ENCODE results near the gene TMEM89. TPM values are rescaled to one million over a fixed set of nuclear protein-coding genes. Genes with fewer than 3 reads are reported as not detected.
A peak's percentile ranks its signal among the peaks of the same experiment; 100 is the strongest.

The TMEM89 gene
- total and polyA plus RNA-seq, 2 of the 13 experiments (the other 11 are each of a cell fraction or from before 2014, with no cell fraction given), result 0.31 to 0.59 TPM

DNA sequence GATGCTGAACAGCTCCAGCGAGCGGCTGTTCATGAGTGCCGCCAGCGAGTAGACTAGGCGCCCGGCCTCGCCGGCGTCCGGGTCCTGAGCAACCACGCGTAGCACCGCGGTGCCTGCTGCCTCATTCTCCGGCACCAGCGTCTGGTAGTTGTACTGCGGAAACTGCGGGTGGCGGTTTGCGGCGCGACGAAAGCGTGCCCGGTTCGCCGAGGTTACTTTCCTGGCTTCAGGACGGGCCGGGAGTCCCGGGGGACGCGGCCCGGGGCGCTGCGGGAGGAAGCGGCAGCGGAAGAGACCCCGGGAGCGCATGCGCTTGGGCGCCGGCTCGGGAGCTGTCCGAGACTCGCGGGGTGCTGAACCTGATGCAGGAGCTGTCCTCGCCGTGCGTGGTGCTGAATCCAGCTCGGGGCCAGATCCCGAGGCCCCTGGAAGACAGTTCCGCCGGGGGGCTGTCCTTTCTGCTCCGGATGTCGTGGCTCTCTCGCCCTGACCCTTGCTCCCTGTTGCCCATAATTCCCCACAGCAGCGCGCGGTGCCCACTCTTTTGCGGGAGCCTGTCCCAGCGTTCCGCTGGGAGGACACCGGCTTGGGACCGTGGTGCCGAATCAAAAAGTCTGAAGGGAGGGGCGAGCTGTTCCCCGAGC is 40.1 kb upstream of the TMEM89 start (continued):
- TF ChIP-seq RORA (CRISPR knock-in tag; IDR thresholded peaks at IDR 0.05) (peak; percentile 98; the same call in 1 of the 2 replicates), MYC (CRISPR knock-in tag; IDR thresholded peaks at IDR 0.05; ENCODE audit: borderline replicate concordance) (peak; percentile 98), GABPB1 (CRISPR knock-in tag; IDR thresholded peaks at IDR 0.05) (peak; percentile 93), ZNF256 (CRISPR knock-in tag; conservative IDR thresholded peaks at IDR 0.05) (peak; percentile 100), ZNF326 (CRISPR knock-in tag; IDR thresholded peaks at IDR 0.05; ENCODE audit: borderline replicate concordance) (peak; percentile 99), HNRNPL (IDR thresholded peaks at IDR 0.05; ENCODE audit: low read depth, low read length) (no peak), ZFP62 (CRISPR knock-in tag; IDR thresholded peaks at IDR 0.05) (0 out of 2 replicates have a peak, but pooled peaks have one; percentile 76), ZNF235 (CRISPR knock-in tag; IDR thresholded peaks at IDR 0.05; ENCODE audit: borderline replicate concordance) (peak; percentile 100), ZNF331 (CRISPR knock-in tag; IDR thresholded peaks at IDR 0.05) (peak; percentile 100), ZNF720 (CRISPR knock-in tag; IDR thresholded peaks at IDR 0.05) (peak; percentile 99), ZNF451 (CRISPR knock-in tag; IDR thresholded peaks at IDR 0.05) (peak; percentile 100), CENPX (CRISPR knock-in tag; IDR thresholded peaks at IDR 0.05) (peak; percentile 97), SSRP1 (CRISPR knock-in tag; IDR thresholded peaks at IDR 0.05) (peak; percentile 95), ZSCAN25 (CRISPR knock-in tag; IDR thresholded peaks at IDR 0.05) (peak; percentile 98), NFE2L2 (IDR thresholded peaks at IDR 0.05; ENCODE audit: low read length) (no peak; the same call in 1 of the 2 replicates), ZNF772 (CRISPR knock-in tag; IDR thresholded peaks at IDR 0.05) (peak; percentile 100), ZNF570 (CRISPR knock-in tag; IDR thresholded peaks at IDR 0.05; ENCODE audit: borderline replicate concordance) (peak; percentile 100), ZMYM4 (CRISPR knock-in tag; IDR thresholded peaks at IDR 0.05) (peak; percentile 99), ZNF672 (CRISPR knock-in tag; IDR thresholded peaks at IDR 0.05) (peak; percentile 98), MIXL1 (CRISPR knock-in tag; IDR thresholded peaks at IDR 0.05) (peak; percentile 100), CBX1 (IDR thresholded peaks at IDR 0.05; ENCODE audit: low read depth) (peak; percentile 58), RARG (CRISPR knock-in tag; IDR thresholded peaks at IDR 0.05; ENCODE audit: low read depth) (peak; percentile 100), ZNF773 (CRISPR knock-in tag; IDR thresholded peaks at IDR 0.05; ENCODE audit: borderline replicate concordance) (peak; percentile 100), RBM39 (IDR thresholded peaks at IDR 0.05; ENCODE audit: low read depth, low read length, poor library complexity, severe bottlenecking) (peak; percentile 80), STAG1 (CRISPR knock-in tag; IDR thresholded peaks at IDR 0.05) (peak; percentile 64), ZNF564 (CRISPR knock-in tag; IDR thresholded peaks at IDR 0.05) (peak; percentile 100), KAT2B (IDR thresholded peaks at IDR 0.05; ENCODE audit: borderline replicate concordance, low read depth, low read length) (no peak), ZNF569 (CRISPR knock-in tag; IDR thresholded peaks at IDR 0.05; ENCODE audit: borderline replicate concordance) (peak; percentile 100)
- TF ChIP-seq, protein P1, sequence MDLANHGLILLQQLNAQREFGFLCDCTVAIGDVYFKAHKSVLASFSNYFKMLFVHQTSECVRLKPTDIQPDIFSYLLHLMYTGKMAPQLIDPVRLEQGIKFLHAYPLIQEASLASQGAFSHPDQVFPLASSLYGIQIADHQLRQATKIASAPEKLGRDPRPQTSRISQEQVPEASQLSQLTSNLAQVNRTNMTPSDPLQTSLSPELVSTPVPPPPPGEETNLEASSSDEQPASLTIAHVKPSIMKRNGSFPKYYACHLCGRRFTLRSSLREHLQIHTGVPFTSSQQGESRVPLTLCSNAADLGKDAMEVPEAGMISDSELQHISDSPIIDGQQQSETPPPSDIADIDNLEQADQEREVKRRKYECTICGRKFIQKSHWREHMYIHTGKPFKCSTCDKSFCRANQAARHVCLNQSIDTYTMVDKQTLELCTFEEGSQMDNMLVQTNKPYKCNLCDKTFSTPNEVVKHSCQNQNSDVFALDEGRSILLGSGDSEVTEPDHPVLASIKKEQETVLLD (CRISPR knock-in tag; IDR thresholded peaks at IDR 0.05; ENCODE audit: low read depth), result peak; percentile 99
- TF ChIP-seq, protein P2, sequence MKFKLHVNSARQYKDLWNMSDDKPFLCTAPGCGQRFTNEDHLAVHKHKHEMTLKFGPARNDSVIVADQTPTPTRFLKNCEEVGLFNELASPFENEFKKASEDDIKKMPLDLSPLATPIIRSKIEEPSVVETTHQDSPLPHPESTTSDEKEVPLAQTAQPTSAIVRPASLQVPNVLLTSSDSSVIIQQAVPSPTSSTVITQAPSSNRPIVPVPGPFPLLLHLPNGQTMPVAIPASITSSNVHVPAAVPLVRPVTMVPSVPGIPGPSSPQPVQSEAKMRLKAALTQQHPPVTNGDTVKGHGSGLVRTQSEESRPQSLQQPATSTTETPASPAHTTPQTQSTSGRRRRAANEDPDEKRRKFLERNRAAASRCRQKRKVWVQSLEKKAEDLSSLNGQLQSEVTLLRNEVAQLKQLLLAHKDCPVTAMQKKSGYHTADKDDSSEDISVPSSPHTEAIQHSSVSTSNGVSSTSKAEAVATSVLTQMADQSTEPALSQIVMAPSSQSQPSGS (CRISPR knock-in tag; IDR thresholded peaks at IDR 0.05), result peak; percentile 100
